HG03442 (cell line): ENCODE data around the gene HOXD4.

Experiments
- ATAC-seq: cut with Tn5 transposase; IDR thresholded peaks from one replicate; pipeline ENCODE4 v1.9.1; 2021; ENCODE audit warnings: mild to moderate bottlenecking, moderate library complexity; ENCODE audit not compliant: unreplicated experiment

Gene HOXD4

DNA sequence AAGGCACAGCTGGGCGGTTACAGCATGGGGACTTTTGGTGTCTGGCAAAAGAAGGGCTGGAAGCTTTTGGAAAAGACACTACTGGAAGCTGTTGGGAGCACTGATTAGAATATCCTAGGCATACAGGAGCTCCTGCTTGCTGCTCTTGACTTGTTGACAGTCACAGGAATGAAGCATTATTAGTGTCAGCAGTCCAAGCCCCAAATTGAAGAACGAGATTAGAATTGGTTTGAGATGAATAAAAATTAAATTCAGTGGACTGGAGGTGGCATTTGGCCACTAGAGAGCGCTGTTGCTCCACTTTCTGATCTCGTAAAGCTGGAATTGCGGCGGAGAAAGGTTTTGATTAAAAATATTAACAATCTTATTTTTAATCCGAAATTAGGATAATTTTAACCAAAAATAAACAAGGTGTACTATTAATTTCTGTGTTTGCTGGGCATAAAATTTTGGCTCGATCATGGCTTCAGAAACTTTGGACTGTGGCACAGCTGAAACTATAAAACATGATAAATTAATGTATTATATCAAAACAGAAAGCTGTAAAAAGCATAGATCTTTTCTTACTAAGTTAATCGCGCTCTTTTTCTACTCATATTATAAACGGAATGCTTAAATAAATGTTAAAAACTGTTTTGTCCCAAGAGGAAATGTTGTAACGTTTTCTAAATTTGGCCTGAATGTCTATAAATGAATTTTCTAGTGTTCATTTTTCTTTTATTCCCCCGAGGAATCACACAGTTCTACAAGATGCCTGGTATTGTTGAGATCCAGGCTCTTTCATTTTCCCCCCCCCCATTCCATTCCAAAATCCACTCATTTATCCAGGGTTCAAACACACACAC, 24.2 kb upstream of the HOXD4 start:
- ATAC-seq = no peak

DNA sequence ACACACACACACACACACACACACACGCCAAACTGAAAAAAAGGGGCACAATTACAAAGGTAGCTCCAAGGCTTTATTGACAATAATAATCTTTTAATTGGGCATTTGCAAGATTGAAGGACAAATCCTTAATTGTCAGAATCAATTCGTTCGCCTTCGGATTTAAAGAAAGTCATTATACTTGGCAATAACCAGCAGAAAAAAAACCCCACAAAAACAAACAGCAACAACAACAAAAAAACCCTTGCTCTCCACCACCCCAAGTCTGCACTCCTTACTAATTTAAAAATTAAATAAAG, 23.6 kb upstream of the HOXD4 start:
- no peak for ATAC-seq

DNA sequence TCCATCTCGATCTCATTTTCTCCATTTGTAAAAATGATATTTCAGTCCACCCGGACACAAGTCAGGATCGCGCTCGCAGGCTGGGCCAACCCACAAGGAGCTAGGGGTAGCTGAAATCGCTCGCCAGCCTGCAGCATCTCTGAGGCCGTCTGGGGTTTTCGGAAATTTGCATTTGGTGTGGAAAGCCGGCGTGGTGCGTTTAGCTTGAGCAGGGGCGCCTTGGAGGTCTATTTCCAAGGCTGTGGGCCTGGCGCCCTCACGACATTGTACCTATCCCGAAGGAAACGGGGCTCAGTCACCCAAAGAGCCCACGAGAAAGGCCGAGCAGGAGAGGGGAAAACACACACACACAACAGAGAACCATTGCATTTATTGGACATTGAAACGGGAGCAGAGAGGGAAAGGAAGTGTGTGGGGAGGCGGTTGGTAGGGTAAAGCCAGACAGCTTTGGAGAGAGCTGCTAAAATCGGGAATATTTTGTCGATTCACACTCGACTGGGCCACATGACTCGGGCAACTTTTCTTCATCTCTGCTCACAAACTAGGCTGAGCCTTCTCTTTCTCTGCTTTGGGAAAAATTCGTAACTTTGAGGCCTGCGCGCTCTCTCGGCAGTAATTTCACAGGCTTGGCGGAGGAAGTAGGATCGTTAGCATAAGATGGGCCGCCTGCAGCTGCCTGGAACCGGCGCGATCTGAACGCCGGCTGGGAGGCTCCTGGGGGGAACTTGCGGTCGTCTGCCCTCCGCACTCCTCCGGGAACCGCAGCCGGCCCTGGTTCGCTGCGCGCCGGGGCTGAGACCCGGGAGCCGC, 23.0 kb upstream of the HOXD4 start:
- no peak for ATAC-seq

DNA sequence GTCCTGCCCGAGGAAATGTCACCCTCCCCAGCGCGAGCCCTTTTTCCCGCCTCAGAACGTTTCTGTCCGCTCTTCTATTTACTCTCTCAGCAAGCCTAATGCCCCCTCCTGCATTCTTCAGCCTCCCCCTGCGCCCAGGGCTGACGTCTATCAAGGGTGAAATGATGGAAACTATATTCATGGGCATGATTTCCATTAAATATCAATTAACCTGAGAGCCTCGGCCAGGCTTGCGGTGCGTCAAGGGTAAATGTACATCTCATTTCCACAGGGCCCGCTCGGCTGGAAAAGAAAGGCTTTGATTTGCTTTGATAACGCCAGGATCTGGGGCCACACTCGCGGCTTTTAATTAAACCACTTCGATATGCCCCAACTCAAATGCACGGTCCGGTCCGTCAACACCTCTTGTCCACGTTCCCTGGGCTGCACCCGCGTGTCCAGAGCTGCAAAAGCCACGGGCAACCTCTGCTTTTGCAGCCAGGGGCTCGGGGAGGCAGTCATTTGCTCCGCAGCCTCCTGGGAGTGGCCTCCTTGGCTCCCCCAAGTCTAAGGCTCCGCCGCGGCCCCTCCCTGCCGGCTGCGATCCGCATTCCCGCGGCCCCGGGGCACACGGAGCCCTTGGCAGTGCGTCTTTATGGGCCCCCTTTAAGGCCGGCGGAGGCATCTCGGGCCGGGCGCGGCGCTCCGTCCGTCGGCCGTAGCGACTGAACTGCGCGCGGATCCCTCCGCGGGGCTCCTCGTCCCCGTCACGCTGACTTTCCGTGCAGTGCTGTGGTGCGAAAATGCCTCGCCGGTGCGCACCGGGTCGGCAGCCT, 22.2 kb upstream of the HOXD4 start, which contains the start of gene HOXD8:
HOXD8 (plus strand) TSS at position 724 of the 815 bp plus-strand sequence. CDS start 662 bp downstream, outside the sequence.
- ATAC-seq = no peak

DNA sequence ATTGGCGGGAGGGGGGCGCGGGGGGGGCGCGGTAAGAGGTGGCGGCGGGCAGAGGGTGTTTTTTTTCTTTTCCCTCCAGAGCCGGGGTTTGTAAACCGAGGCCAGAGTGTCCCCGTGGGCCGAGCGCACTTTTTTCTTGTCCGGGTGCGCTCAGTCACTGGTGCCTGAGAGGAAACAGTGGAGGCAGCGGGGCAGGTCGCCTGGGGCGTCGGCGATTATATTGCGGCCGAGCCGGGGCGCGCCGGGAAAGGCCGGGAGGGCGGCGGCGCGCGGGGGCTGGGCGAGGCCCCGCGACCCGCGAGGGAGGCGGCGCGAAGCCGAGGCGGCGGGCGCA, 21.6 kb upstream of the HOXD4 start:
- no peak for ATAC-seq

DNA sequence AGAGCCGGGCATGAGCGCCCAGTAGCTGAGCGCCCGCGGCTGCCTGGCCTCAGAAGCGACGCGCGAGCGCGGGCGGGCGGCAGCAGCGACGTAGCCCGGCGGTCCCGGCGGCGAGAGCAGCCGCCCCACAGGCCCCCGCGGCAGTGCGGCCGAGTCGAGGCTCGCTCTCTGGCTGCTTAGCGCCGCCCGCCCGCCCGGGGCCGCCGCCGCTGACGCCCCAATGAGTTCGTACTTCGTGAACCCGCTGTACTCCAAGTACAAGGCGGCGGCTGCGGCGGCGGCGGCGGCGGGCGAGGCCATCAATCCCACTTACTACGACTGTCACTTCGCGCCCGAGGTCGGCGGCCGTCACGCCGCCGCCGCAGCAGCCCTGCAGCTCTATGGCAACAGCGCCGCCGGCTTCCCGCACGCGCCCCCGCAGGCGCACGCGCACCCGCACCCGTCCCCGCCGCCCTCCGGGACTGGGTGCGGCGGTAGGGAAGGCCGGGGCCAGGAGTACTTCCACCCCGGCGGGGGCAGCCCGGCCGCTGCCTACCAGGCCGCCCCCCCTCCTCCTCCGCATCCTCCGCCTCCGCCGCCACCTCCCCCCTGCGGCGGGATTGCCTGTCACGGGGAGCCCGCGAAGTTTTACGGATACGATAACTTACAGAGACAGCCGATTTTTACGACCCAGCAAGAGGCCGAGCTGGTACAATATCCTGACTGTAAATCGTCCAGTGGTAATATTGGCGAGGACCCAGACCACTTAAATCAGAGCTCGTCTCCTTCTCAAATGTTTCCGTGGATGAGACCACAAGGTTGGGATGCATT, 21.0 kb upstream of the HOXD4 start:
- ATAC-seq = no peak

DNA sequence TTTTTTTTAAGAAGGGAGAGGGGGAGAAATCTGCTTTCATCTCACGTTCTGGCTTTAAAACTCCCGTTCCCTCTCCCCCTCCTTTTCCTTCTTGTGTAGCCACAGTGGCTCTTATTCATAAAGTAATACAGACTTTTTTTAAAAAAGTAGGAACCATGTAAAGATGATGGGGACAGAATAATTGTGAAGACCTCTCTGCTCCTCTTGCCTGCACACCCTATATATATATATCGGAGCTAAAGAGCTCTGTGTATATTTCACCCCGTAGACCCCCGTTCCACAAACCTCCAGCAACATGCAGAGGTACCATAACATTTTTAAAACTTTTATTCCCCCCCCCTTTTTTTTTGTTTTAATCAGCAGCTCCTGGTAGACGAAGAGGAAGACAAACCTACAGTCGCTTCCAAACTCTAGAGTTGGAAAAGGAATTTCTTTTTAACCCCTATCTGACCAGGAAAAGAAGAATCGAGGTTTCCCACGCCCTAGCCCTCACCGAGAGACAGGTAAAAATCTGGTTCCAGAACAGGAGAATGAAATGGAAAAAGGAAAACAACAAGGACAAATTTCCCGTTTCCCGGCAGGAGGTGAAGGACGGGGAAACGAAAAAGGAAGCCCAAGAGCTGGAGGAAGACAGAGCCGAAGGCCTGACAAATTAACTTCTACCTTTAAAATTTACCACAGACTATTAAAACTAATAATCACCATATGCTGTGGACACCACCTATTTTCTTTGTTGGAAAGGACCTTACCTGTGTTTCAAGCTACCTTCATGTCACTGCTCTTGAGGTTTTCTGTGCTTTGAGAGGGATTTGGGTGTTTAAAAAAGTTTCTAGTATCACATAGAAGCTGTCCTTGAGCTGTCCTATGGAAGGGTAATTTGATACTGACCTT, 20.1 kb upstream of the HOXD4 start:
- ATAC-seq = no peak

DNA sequence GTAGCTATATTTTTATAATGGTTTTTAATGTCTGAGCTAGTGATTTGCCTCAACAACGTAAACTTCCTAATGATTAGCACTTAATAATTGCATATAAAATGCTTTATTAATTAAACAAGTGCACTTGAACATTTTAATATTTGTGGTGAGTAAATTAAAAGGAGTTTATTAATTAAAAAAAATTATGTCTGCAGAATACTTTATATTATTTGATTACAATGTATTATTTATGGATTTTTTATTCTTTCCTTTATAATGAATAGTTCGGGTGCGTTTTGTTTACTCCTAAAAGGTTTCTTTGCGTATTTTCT, 19.5 kb upstream of the HOXD4 start:
- ATAC-seq = no peak

DNA sequence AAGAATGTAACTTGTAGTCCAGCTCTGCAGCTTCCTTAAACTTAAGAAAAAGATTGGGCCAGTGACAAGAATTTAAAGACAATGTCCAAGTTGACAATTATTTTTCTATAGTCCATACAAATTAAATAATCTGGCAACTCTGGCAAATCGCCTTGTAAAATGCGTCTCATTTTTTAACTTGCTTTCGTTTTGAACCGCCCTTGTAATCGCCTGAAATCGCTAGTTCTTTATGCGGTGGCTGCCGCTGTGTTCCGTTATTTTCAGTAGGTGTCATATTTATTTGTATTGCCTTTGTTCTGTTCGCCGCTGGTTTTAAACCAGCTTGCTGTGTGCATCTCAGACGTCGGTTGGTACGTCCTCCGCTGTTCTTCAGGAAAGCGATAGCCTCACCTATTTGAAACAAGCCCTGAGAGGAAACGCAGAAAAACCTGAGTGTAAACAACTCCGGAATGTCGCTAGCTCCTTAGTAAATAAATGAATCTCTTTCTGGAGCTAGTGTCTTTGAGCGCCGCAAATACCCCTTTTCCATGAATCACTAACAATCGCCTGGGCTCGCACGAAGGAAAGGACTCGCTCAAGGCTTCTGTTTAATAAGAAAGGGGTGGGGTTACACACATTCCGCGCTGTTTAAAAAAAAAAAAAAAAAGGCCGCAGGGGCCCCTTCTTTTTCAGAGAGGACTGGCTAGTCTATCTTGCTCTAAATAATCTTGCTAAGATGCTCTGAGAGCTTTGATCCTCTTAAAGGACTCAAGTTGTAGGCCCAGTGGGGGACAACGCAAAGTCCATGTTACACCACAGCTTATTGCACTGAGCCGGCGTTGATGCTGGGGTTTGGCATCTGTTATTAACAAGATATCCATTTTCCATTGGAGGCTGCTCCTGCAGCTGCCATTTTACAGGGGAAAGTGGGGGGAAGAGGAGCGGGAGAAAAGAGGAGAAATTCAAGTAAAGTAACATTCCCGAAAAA, 18.9 kb upstream of the HOXD4 start:
- no peak for ATAC-seq

DNA sequence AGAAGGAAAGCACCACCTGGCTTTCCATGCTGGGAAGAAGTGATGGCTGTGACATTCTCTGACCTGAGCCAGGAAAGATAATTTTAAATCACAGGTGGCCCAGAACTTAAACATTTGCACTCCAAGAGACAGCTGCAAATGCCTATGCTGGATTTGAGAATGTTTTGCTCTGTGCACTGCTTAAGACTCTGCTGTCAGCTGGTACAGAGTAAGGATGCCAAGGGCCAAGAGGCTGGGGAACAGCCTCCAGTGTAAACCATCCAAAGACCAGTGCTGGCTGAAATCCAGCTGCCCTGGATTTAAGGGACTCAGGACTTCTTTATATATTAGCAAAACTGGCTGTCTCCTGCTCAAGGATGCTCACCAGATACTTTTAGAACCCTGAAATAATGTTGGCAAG, 18.0 kb upstream of the HOXD4 start:
- no peak for ATAC-seq

DNA sequence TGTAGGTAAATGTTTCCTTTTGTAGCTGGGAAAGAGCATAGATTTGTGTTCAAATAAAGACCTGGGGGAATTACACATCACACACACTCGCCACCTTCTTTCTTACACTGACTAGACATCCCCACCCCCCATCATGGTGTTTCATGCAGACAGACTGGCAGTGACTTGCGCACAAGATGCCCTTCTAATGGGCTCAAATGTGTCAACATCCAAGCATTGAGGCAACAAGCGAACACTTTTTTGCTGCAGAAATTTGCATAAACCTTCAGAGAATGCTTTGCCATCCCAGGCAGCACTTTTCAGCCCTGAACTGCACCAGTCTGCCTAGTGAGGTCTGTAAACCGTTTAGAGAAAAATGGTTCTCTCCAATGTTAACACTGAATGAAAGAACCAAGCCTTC, 17.3 kb upstream of the HOXD4 start:
- no peak for ATAC-seq

DNA sequence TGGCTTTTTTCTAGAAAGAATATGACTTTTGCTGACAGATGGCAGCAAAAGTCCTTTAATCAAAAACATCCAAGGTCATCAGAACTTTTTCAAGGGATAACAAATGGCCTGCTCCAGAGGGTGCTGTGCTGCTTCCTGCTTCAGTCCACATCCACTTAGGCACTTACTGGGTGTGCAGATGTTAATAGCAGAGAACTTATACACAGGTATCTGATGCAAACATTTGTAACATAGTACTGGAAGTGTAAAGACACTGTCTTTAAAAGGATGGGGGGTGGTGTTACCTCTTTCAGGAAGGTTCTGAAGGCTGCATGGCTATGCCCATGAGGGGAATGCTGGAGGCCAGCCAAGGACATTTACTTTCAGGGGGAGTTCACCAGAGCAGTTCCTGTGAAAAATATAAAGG, 16.3 kb upstream of the HOXD4 start:
- ATAC-seq = no peak

DNA sequence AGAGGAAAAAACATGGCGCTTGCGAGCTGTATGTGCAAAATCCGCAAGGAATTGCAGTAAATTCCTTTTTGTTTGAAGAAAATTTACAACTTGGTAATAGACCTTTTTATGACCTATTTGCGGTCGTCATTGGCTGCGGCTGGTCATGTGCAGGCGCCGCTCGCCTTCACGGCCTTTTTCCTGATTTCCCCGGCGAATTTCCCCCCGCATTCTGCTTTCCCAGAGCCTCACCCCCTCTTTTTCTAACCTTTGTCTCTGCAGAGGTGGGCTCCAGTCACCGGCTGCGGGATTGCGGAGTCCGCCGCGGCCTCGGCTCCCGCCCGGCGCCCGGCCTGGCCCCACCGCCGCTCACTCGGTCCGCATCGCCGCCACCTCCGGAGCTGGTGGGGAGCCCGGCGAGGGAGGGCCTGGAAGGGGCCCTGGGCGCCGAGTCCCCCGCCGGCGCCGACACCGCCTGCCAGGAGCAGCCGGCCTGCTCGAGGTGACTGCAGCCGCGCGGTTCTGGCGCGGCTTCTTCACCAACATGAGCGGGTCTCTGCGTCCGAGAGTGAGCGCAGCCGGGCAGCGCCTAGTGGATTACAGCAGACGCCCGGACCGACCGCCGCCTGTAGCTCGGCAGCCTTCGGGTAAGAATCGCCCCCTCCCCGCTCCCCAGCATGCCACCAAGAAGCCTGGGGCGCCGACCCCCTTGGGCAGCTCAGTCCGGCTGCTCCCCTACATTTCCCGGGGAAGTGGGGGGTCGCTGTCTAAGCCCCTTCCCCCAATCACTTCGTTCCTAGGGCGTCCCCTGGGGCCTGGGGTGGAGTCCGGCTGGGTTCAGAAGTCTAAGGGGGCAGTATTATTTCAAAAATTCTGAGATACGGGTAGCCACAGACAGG, 14.7 kb upstream of the HOXD4 start:
- ATAC-seq = no peak

DNA sequence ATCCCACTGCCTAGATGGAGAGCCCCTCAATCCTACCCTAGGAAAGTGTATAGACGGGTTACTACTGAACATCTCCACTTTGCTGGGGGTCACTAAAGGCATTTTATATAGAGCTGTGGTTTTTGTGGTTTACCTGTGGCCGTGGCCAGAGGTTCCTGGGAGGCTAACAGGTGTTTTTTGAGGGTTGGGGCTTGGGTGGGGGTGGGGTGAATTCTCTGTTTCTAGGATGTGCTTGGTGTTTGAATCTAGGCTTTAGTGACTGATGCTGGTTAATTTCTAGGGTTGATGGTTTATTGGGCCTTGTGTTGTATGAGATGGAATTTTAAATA, 14.1 kb upstream of the HOXD4 start:
- ATAC-seq = no peak

DNA sequence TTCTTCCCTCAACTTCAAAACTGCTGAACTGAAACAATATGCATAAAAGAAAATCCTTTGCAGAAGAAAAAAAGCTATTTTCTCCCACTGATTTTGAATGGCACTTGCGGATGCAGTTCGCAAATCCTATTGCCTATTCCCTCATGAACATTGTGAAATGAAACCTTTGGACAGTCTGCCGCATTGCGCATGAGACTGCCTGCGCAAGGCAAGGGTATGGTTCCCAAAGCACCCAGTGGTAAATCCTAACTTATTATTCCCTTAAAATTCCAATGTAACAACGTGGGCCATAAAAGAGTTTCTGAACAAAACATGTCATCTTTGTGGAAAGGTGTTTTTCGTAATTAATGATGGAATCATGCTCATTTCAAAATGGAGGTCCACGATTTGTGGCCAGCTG, 13.4 kb upstream of the HOXD4 start:
- no peak for ATAC-seq

DNA sequence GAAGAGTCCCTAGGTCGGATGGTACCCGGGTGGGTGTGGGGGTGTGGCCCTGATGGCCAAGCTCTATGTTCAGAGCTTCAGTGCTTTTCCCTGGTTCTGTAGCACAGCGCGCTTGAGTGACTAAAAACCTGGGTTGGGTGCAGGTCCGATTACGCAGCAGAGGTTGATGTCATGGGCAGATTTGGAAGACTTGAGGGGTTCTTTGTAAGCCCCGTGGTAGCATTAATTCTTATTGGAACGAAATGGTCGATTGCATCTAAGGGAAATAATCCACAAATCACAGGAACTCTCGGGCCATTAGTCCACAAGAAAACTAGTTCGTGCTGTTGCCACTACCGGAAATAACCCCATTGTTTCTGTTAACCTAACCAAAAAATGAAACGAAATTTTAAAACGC, 12.8 kb upstream of the HOXD4 start:
- no peak for ATAC-seq

DNA sequence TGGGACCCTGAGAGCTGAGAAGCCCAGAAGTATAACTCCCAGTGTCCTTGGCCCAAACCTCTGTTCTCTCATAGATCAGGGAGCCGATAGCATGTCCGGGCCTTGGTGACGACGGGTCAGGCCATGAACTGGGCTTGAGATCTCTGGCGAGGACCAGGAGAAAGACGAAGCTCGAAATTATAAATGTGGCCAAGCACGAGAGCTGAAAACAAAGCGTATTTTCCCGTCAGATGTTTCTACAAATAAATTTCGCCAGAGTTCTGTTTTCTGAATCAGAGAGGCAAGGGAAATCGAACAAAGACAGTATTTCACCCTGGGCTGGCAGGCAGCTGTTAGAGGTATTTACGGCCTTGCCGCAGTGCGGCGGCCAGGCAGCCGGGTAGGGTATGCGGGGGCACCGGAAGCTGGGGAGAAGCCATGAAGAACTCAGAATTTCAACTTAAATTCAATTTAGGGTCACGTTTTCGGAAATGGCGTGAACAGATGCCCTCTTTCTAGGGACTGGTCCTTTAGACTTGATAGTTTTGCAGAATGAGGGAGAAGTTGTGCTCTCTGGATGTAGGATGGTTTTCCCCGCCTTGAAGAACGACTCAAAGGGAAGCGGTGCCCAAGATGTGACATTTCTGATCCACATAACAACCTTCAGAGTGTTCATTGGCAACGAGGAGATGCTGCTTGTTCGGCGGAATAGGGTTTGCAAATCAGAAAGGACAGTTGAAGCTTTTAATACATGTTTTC, 12.3 kb upstream of the HOXD4 start:
- ATAC-seq = no peak
